NCI-H2196 (cell line): Measurements from ENCODE around the gene NUB1.
A peak's percentile ranks its signal among the peaks of the same experiment; 100 is the strongest.

ENCODE experiments used
- DNase-seq: peaks from one replicate; lab custom pipeline; 2025; ENCODE audit not compliant: unreplicated experiment; lab: John Stamatoyannopoulos, UW

Gene NUB1

GRCh38 chr7:151386301-151387160 is 44.9 kb downstream of the NUB1 start:
- DNase-seq, result peak; percentile 21

- no peak for DNase-seq
Observed at GRCh38 chr7:151387161-151388006, 45.8 kb downstream of the NUB1 start.

- DNase-seq, result no peak
Observed at GRCh38 chr7:151388007-151388297, 46.3 kb downstream of the NUB1 start.

- DNase-seq, result no peak
Observed at GRCh38 chr7:151388430-151388829, 46.8 kb downstream of the NUB1 start.

GRCh38 chr7:151389096-151389767 is 47.6 kb downstream of the NUB1 start:
- DNase-seq, result no peak

GRCh38 chr7:151389768-151390597 is 48.4 kb downstream of the NUB1 start:
- no peak for DNase-seq

GRCh38 chr7:151390598-151391357 is 49.2 kb downstream of the NUB1 start:
- DNase-seq, result no peak

- DNase-seq, result no peak
Observed at GRCh38 chr7:151391358-151391730, 49.7 kb downstream of the NUB1 start.

GRCh38 chr7:151392002-151392401 is 50.4 kb downstream of the NUB1 start:
- no peak for DNase-seq

- no peak for DNase-seq
Observed at GRCh38 chr7:151392426-151392825, 50.8 kb downstream of the NUB1 start.

GRCh38 chr7:151393031-151393977 is 51.7 kb downstream of the NUB1 start:
- DNase-seq, result no peak

- no peak for DNase-seq
Observed at GRCh38 chr7:151394076-151395035, 52.7 kb downstream of the NUB1 start.

GRCh38 chr7:151395036-151395367 is 53.4 kb downstream of the NUB1 start:
- DNase-seq, result no peak

- no peak for DNase-seq
Observed at GRCh38 chr7:151396328-151396970, 54.8 kb downstream of the NUB1 start.

- DNase-seq, result no peak
Observed at GRCh38 chr7:151397026-151397425, 55.4 kb downstream of the NUB1 start.

GRCh38 chr7:151398446-151399304 is 57.1 kb downstream of the NUB1 start:
- no peak for DNase-seq

- DNase-seq, result no peak
Observed at GRCh38 chr7:151399305-151399601, 57.6 kb downstream of the NUB1 start.
